ENCODE results near the gene LRRK1.

The LRRK1 gene

GRCh38 chr15:101112336-101113113, 193.4 kb downstream of the LRRK1 start:
- no peak for DNase-seq (ENCODE audit: low read depth)

- no peak for DNase-seq (ENCODE audit: low read depth)
These were observed 194.2 kb downstream of the LRRK1 start for GRCh38 chr15:101113114-101114005.

- no peak for DNase-seq (ENCODE audit: low read depth)
These were observed 195.0 kb downstream of the LRRK1 start for GRCh38 chr15:101114166-101114565.

GRCh38 chr15:101114610-101115009, 195.5 kb downstream of the LRRK1 start:
- no peak for DNase-seq (ENCODE audit: low read depth)

GRCh38 chr15:101115393-101115785, 196.2 kb downstream of the LRRK1 start:
- no peak for DNase-seq (ENCODE audit: low read depth)

GRCh38 chr15:101115786-101116680, 196.9 kb downstream of the LRRK1 start:
- DNase-seq (ENCODE audit: low read depth) = no peak

- no peak for DNase-seq (ENCODE audit: low read depth)
These were observed 197.5 kb downstream of the LRRK1 start for GRCh38 chr15:101116681-101116976.

GRCh38 chr15:101118116-101118515, 199.0 kb downstream of the LRRK1 start:
- DNase-seq (ENCODE audit: low read depth) = no peak

GRCh38 chr15:101118615-101119014, 199.5 kb downstream of the LRRK1 start:
- DNase-seq (ENCODE audit: low read depth) = no peak

- DNase-seq (ENCODE audit: low read depth) = no peak
These were observed 200.0 kb downstream of the LRRK1 start for GRCh38 chr15:101119181-101119580.
